HG03432 (cell line): Measurements from ENCODE around the gene ZNF724.
"Not testable (repeated sequence)": the region's sequence is repeated elsewhere in the genome, so short reads cannot be mapped to it uniquely, and the experiment has no call there.

Experiments used
- ATAC-seq: cut with Tn5 transposase; IDR thresholded peaks from one replicate; pipeline ENCODE4 v1.9.1; 2021; ENCODE audit warnings: mild to moderate bottlenecking, moderate library complexity; ENCODE audit not compliant: unreplicated experiment

Gene ZNF724

GRCh38 chr19:23253256-23253655 is 3.1 kb upstream of the ZNF724 start:
- ATAC-seq: not testable (repeated sequence)

GRCh38 chr19:23241419-23241818 is 8.8 kb downstream of the ZNF724 start:
- ATAC-seq: no peak

GRCh38 chr19:23222998-23223652 is 27.1 kb downstream of the ZNF724 start:
- no peak for ATAC-seq

- no peak for ATAC-seq
These were observed 46.3 kb downstream of the ZNF724 start for GRCh38 chr19:23203841-23204344.

GRCh38 chr19:23190341-23190740 is 59.9 kb downstream of the ZNF724 start:
- ATAC-seq: no peak

GRCh38 chr19:23183251-23183650 is 66.9 kb downstream of the ZNF724 start:
- no peak for ATAC-seq
